HL-60 (cell line): Measurements from ENCODE around the gene KRTAP2-2.

Experiments
- DNase-seq, 2 experiments: peaks; one replicate each; pipeline ENCODE4 v3.0.0-alpha.2; 2010 to 2020; ENCODE audit warnings: low read depth in 1 of 2, low spot score in 1 of 2
- H3K27ac ChIP-seq: fragments of 250-450 bp; sonication (Bioruptor Pico); replicated peaks from 2 replicates; pipeline ENCODE4 v1.5.1; 2020; ENCODE audit warnings: mild to moderate bottlenecking, moderate library complexity
- H3K27me3 ChIP-seq: fragments of 250-450 bp; sonication (Bioruptor Pico); 2 replicates; pipeline ENCODE4 v1.5.1; 2021; ENCODE audit warnings: mild to moderate bottlenecking, moderate library complexity; ENCODE audit not compliant: insufficient read depth, poor library complexity, severe bottlenecking
- H3K4me3 ChIP-seq: replicated peaks from 2 replicates; pipeline ENCODE4 v1.5.1; 2011; ENCODE audit warnings: mild to moderate bottlenecking, control low read depth, low read length; ENCODE audit not compliant: insufficient read depth
- GABPA ChIP-seq: IDR thresholded peaks from 2 replicates; pipeline ENCODE4 v1.6.1; 2012; ENCODE audit warnings: low read depth
- POLR2AphosphoS5 ChIP-seq: IDR thresholded peaks from 2 replicates; pipeline ENCODE4 v1.6.1; 2012; ENCODE audit warnings: low read depth
- SPI1 ChIP-seq: IDR thresholded peaks from 2 replicates; pipeline ENCODE4 v1.6.1; 2012; ENCODE audit warnings: low read depth, mild to moderate bottlenecking, borderline replicate concordance
- TF ChIP-seq, protein P1 (sequence below): IDR thresholded peaks from one replicate; pipeline ENCODE4 v1.5.1; 2011; ENCODE audit warnings: low read length, control low read depth, inconsistent platforms; ENCODE audit not compliant: insufficient read depth
- TF ChIP-seq, protein P2 (sequence below): IDR thresholded peaks from 2 replicates; pipeline ENCODE4 v1.6.1; 2012; ENCODE audit warnings: low read depth; ENCODE audit not compliant: insufficient replicate concordance

The KRTAP2-2 gene

DNA sequence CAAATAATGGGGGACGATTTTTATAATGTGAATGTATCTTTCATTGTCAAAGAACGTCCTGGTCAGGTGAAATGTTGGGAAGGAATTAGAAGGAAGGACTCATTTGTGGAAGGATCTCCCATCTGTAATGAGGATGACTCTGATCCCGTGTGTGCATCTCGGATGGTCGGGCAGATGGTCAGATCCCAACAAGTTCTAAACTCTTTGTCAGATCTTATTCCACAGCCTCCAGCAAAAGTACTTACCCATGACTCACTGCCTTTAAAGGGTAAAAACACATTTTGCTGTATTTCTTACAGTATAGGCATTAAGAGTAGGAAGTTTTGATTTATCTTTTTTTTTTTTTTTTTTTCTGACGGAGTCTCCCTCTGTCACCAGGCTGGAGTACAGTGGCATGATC lies 43.5 kb upstream of the KRTAP2-2 start:
- TF ChIP-seq SPI1, result no peak
- TF ChIP-seq, protein P1, sequence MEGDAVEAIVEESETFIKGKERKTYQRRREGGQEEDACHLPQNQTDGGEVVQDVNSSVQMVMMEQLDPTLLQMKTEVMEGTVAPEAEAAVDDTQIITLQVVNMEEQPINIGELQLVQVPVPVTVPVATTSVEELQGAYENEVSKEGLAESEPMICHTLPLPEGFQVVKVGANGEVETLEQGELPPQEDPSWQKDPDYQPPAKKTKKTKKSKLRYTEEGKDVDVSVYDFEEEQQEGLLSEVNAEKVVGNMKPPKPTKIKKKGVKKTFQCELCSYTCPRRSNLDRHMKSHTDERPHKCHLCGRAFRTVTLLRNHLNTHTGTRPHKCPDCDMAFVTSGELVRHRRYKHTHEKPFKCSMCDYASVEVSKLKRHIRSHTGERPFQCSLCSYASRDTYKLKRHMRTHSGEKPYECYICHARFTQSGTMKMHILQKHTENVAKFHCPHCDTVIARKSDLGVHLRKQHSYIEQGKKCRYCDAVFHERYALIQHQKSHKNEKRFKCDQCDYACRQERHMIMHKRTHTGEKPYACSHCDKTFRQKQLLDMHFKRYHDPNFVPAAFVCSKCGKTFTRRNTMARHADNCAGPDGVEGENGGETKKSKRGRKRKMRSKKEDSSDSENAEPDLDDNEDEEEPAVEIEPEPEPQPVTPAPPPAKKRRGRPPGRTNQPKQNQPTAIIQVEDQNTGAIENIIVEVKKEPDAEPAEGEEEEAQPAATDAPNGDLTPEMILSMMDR, result no peak
- TF ChIP-seq GABPA, result no peak
- TF ChIP-seq, protein P2, sequence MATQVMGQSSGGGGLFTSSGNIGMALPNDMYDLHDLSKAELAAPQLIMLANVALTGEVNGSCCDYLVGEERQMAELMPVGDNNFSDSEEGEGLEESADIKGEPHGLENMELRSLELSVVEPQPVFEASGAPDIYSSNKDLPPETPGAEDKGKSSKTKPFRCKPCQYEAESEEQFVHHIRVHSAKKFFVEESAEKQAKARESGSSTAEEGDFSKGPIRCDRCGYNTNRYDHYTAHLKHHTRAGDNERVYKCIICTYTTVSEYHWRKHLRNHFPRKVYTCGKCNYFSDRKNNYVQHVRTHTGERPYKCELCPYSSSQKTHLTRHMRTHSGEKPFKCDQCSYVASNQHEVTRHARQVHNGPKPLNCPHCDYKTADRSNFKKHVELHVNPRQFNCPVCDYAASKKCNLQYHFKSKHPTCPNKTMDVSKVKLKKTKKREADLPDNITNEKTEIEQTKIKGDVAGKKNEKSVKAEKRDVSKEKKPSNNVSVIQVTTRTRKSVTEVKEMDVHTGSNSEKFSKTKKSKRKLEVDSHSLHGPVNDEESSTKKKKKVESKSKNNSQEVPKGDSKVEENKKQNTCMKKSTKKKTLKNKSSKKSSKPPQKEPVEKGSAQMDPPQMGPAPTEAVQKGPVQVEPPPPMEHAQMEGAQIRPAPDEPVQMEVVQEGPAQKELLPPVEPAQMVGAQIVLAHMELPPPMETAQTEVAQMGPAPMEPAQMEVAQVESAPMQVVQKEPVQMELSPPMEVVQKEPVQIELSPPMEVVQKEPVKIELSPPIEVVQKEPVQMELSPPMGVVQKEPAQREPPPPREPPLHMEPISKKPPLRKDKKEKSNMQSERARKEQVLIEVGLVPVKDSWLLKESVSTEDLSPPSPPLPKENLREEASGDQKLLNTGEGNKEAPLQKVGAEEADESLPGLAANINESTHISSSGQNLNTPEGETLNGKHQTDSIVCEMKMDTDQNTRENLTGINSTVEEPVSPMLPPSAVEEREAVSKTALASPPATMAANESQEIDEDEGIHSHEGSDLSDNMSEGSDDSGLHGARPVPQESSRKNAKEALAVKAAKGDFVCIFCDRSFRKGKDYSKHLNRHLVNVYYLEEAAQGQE, result no peak
- no peak for TF ChIP-seq POLR2AphosphoS5
- H3K27me3 ChIP-seq, result no peaks in the 10 kb centered on the region
- H3K27ac ChIP-seq, result no peak overlapping the region
- DNase-seq, result no peak
- H3K4me3 ChIP-seq, result no peak overlapping the region

DNA sequence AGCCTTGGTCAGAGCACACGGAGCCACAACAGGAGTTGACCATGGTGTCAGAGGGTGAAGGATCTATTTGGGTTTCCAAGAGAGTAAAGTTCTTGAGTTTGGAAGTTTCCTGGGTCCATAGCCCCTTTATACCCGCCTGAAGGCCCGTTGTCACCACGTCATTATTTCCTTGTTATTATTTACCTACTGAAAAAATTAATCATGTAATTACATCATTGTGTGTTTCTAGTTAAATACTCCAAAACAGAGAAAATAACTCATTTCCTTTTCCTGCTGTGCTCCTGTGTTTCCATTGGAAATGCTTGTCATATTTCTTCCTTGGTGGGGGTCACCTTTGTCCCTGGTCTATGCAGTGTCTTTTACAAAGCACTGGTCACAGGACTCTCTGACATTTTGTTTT lies 43.0 kb upstream of the KRTAP2-2 start, which contains the start of gene KRTAP4-8:
TSS of gene KRTAP4-8 (minus strand) at position 101 of the 400 bp plus-strand sequence. CDS start at position 43, 58 bp downstream.
- no peak for TF ChIP-seq GABPA
- TF ChIP-seq, protein P1, result no peak
- TF ChIP-seq, protein P2, result no peak
- H3K27ac ChIP-seq, result no peak within 1 kb of the TSS
- no peak for DNase-seq
- H3K4me3 ChIP-seq, result no peak within 1 kb of the TSS
- H3K27me3 ChIP-seq, result no peaks in the 10 kb centered on the region

DNA sequence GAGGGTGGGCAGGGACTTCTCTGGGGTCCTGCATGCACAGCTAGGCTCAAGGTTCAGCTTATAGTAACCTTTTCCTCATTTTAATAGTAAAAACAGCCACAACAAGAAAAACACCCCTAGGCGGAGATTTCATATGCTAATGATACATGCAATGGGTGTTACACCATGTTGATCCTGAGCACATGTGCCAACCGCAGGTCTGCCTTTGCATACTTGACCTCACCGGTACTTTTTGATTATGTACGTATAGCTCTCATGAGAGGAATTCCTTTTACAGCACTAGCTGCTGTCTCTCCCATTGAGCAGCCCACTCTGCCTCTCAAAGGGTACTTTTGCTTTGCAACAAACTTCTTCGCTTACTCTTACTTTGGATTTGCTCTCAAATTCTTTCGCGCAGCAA lies 41.0 kb upstream of the KRTAP2-2 start:
- DNase-seq, result no peak
- TF ChIP-seq SPI1 (no peak), GABPA (no peak), POLR2AphosphoS5 (no peak)
- TF ChIP-seq, protein P2, result no peak
- TF ChIP-seq, protein P1, result no peak
- H3K4me3 ChIP-seq, result no peak overlapping the region
- no peaks in the 10 kb centered on the region for H3K27me3 ChIP-seq
- H3K27ac ChIP-seq, result no peak overlapping the region
